Hepatocyte (in vitro differentiated cells): ENCODE measurements around the gene SLC38A1.
"Not testable (repeated sequence)": the region's sequence is repeated elsewhere in the genome, so short reads cannot be mapped to it uniquely, and the experiment has no call there.

Source experiments
- CTCF ChIP-seq: fragments of 200-600 bp; sonication (generic); IDR thresholded peaks from 2 replicates; pipeline ENCODE4 v1.5.1; 2016; ENCODE audit warnings: antibody characterized with exemption, mild to moderate bottlenecking; ENCODE audit not compliant: poor library complexity
- EZH2 ChIP-seq: fragments of 200-600 bp; sonication (generic); IDR thresholded peaks from 2 replicates; pipeline ENCODE4 v1.6.1; 2016; ENCODE audit warnings: antibody characterized with exemption, mild to moderate bottlenecking, borderline replicate concordance

- TF ChIP-seq EZH2, CTCF: not testable (repeated sequence)
Measured at GRCh38 chr12:46291953-46292352, 23.1 kb upstream of the SLC38A1 start.
